ENCODE measurements around the gene ISYNA1.

The ISYNA1 gene

DNA sequence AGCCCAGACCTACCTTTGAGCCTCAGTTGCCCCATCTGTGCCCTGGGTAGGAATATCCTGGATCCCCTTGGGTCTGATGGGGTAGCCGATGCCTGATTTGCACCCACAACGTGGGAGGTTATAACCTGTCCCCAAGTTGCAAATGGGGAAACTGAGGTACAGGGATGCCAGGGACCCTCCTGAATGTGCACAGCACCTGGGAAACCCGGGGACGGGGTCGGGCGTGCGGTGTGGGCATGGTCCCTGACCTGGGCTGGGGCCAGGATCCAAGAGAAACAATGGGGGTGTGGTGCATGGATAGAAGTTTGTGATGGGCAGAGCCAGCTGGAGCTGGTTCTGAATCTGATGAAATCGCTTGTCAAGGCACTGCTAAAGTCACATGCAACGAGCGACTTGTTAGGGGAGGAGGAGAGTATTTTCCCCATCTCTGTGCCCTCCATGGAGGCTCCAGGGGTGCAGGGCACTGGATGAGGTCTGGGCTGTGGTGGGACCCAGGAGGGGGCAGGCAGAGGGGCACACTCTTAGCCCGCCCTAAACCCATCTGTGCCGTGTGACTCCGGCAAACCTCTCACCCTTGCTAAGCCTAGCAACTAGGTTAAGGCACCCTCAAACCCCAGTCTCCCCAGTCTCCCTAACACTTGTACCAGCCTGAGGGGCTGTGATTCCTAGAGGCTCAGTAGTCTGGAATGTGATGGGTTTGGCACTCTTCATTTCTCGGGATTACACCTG lies 51.2 kb downstream of the ISYNA1 start:
- DNase-seq (ENCODE audit: low read depth) = peak; percentile 25
- H3K4me3 ChIP-seq (ENCODE audit: low read depth, low read length) = peak overlapping the region; percentile 62

DNA sequence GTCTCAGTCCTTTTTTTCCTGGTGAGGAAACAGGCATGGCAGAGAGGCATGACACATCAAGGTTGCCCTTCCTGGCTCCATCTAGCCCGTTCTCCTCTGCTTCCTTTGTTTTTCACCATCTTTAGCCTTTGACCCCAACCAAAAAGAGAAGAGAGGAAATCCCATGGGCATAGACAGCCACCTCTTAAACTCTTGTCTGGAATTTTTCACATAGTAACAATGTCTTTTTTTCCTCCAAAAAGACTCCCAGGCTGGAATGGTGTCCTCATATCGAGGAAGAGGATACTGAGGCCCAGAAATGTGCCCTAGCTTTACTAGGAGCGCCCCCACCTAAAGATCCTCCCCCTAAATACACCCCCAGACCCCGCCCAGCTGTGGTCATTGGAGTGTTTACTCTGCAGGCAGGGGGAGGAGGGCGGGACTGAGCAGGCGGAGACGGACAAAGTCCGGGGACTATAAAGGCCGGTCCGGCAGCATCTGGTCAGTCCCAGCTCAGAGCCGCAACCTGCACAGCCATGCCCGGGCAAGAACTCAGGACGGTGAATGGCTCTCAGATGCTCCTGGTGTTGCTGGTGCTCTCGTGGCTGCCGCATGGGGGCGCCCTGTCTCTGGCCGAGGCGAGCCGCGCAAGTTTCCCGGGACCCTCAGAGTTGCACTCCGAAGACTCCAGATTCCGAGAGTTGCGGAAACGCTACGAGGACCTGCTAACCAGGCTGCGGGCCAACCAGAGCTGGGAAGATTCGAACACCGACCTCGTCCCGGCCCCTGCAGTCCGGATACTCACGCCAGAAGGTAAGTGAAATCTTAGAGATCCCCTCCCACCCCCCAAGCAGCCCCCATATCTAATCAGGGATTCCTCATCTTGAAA lies 52.0 kb downstream of the ISYNA1 start, which contains the start of gene GDF15:
GDF15 (plus strand) TSS at position 484 of the 868 bp plus-strand sequence; CDS start at position 516, 32 bp downstream.
- DNase-seq (ENCODE audit: low read depth) = peak; percentile 81

GRCh38 chr19:18385359-18385674 lies 52.6 kb downstream of the ISYNA1 start:
- DNase-seq (ENCODE audit: low read depth) = no peak
- H3K4me3 ChIP-seq (ENCODE audit: low read depth, low read length) = no peak overlapping the region

More for the DNA sequence above, 52.0 kb downstream of the ISYNA1 start, which contains the start of gene GDF15:
- H3K4me3 ChIP-seq (ENCODE audit: low read depth, low read length) = peak within 1 kb of the TSS; percentile 62

- no peak for DNase-seq (ENCODE audit: low read depth)
- H3K4me3 ChIP-seq (ENCODE audit: low read depth, low read length) = no peak overlapping the region
Measured at GRCh38 chr19:18384775-18385174, 53.2 kb downstream of the ISYNA1 start.
